Measurements from ENCODE around the gene TSPAN1.

DNA sequence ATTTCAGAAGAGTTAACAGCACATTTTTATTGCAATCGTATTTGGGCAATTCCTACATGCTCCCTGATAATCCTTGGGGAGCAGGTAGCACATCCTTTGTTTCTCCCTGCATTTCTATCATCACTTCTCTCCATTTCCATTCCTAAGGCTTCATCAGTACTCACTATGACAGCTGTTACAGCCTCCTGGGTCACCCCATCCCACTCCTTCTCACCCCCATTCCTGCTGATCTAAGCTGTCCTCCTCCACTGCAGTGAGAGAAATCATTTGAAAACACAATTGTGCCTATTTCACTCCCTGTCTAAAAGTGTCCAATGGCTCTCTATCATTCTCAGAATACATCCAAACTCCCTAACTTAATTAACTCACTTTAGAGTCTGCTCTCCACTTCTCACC lies 17.0 kb upstream of the TSPAN1 start:
- TF ChIP-seq, protein P1, sequence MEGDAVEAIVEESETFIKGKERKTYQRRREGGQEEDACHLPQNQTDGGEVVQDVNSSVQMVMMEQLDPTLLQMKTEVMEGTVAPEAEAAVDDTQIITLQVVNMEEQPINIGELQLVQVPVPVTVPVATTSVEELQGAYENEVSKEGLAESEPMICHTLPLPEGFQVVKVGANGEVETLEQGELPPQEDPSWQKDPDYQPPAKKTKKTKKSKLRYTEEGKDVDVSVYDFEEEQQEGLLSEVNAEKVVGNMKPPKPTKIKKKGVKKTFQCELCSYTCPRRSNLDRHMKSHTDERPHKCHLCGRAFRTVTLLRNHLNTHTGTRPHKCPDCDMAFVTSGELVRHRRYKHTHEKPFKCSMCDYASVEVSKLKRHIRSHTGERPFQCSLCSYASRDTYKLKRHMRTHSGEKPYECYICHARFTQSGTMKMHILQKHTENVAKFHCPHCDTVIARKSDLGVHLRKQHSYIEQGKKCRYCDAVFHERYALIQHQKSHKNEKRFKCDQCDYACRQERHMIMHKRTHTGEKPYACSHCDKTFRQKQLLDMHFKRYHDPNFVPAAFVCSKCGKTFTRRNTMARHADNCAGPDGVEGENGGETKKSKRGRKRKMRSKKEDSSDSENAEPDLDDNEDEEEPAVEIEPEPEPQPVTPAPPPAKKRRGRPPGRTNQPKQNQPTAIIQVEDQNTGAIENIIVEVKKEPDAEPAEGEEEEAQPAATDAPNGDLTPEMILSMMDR (IDR thresholded peaks at IDR 0.05), result no peak
- TF ChIP-seq POLR2A (IDR thresholded peaks at IDR 0.05), result no peak

Measured in body of pancreas (tissue), 4 donors.